BE2C (cell line): ENCODE results near the gene LRTM2.

Experiments
- DNase-seq: peaks from one replicate; pipeline ENCODE4 v3.0.0-alpha.2; 2020
- H3K27me3 ChIP-seq: fragments of 250-450 bp; sonication (Bioruptor Pico); 2 replicates; pipeline ENCODE4 v1.5.1; 2020; ENCODE audit warnings: mild to moderate bottlenecking
- H3K36me3 ChIP-seq: fragments of 250-450 bp; sonication (Bioruptor Pico); 2 replicates; pipeline ENCODE4 v1.5.1; 2020; ENCODE audit warnings: mild to moderate bottlenecking
- H3K4me1 ChIP-seq: fragments of 250-450 bp; sonication (Bioruptor Pico); 2 replicates; pipeline ENCODE4 v1.5.1; 2020
- H3K4me3 ChIP-seq: 2 replicates; pipeline ENCODE4 v1.5.1; 2011; ENCODE audit warnings: low read depth, low read length
- H3K9me3 ChIP-seq: fragments of 250-450 bp; sonication (Bioruptor Pico); 2 replicates; pipeline ENCODE4 v1.5.1; 2020
- CTCF ChIP-seq: IDR thresholded peaks from 2 replicates; pipeline ENCODE4 v1.5.1; 2012; ENCODE audit warnings: mild to moderate bottlenecking, low read depth, low read length

Gene LRTM2

GRCh38 chr12:1829306-1829900 is 9.0 kb downstream of the LRTM2 start:
- no peak for DNase-seq
- no peaks in the 10 kb centered on the region for H3K9me3 ChIP-seq
- TF ChIP-seq CTCF = no peak
- H3K4me1 ChIP-seq = no peaks in the 10 kb centered on the region
- no peak overlapping the region for H3K4me3 ChIP-seq
- H3K36me3 ChIP-seq = no peaks in the 10 kb centered on the region
- no peaks in the 10 kb centered on the region for H3K27me3 ChIP-seq

- Histone ChIP-seq H3K36me3 (no peaks in the 10 kb centered on the region), H3K4me1 (no peaks in the 10 kb centered on the region), H3K9me3 (no peaks in the 10 kb centered on the region), H3K4me3 (no peak overlapping the region), H3K27me3 (no peaks in the 10 kb centered on the region)
- DNase-seq = no peak
- no peak for TF ChIP-seq CTCF
Measured at GRCh38 chr12:1830401-1830845, 10.1 kb downstream of the LRTM2 start.

GRCh38 chr12:1830981-1831963 is 10.9 kb downstream of the LRTM2 start:
- no peak for DNase-seq
- Histone ChIP-seq H3K27me3 (no peaks in the 10 kb centered on the region), H3K36me3 (no peaks in the 10 kb centered on the region), H3K9me3 (no peaks in the 10 kb centered on the region), H3K4me1 (no peaks in the 10 kb centered on the region; the same call in 1 of the 2 replicates), H3K4me3 (no peak overlapping the region)
- no peak for TF ChIP-seq CTCF

- no peaks in the 10 kb centered on the region for H3K27me3 ChIP-seq
Measured at GRCh38 chr12:1832801-1833595, 12.6 kb downstream of the LRTM2 start.

GRCh38 chr12:1833596-1834028 is 13.2 kb downstream of the LRTM2 start:
- no peak for TF ChIP-seq CTCF
- H3K27me3 ChIP-seq = no peaks in the 10 kb centered on the region
- no peaks in the 10 kb centered on the region for H3K36me3 ChIP-seq

More at GRCh38 chr12:1832801-1833595, 12.6 kb downstream of the LRTM2 start:
- DNase-seq = no peak
- H3K4me1 ChIP-seq = peaks cover 15% of the 10 kb centered on the region
- H3K36me3 ChIP-seq = no peaks in the 10 kb centered on the region
- H3K4me3 ChIP-seq = no peak overlapping the region
- no peak for TF ChIP-seq CTCF
- no peaks in the 10 kb centered on the region for H3K9me3 ChIP-seq

More at GRCh38 chr12:1833596-1834028, 13.2 kb downstream of the LRTM2 start:
- Histone ChIP-seq H3K4me1 (peaks cover 17% of the 10 kb centered on the region), H3K4me3 (no peak overlapping the region), H3K9me3 (no peaks in the 10 kb centered on the region)
- no peak for DNase-seq
